DND-41 (cell line): ENCODE results near the gene CHD6.

Experiments used
- CTCF ChIP-seq: IDR thresholded peaks from 2 replicates; pipeline ENCODE4 v1.5.1; 2012; ENCODE audit warnings: borderline replicate concordance, low read length, moderate library complexity, mild to moderate bottlenecking; ENCODE audit not compliant: poor library complexity, severe bottlenecking; ENCODE audit errors: extremely low read depth
- EZH2 ChIP-seq: IDR thresholded peaks from 3 replicates; pipeline ENCODE4 v1.6.1; 2012; ENCODE audit warnings: borderline replicate concordance, low read depth, mild to moderate bottlenecking, moderate library complexity, low read length, inconsistent platforms; ENCODE audit not compliant: severe bottlenecking

DNA sequence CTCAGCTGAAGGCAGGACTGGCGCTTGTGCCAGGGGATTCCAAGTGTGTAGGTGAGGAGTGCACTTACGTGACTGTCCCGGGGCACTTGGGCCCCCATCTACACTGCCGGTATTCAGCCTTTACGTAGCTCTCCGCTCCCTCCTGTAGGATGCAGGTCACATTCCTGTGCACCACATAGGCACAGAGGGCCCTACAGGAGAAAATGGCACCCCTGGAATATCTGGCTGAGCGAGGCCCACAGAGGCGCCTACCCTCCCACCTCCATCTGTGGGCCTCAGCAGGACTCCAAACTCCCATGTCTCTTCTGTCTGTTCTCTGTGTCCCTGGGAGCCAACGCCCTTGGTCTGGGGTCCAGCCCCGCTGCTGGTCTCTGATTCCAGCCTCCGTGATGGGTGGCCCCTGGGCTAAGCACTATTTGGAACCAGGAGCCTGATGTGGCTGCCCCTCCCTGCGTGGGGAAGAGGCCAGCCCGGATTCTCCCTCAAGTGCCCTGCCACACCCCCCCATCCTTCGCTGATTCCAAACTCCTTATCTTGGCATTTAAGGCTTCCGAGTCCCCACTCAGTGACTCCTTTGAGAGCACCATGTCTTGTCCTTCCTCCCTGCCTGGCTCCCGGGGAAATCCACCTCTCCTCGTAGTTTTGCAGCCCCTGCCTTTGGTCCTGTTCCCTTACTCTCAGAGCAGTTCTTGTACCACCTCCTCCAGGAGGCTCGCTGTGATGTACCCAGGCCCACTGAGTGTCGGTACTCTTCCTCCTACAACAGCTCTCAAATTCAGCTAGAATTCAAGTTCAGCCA, 253.0 kb downstream of the CHD6 start:
- TF ChIP-seq CTCF (no peak), EZH2 (no peak)
